ENCODE results near the gene MARVELD3.

- TF ChIP-seq CTCF (IDR thresholded peaks at IDR 0.05) (no peak), EZH2 (IDR thresholded peaks at IDR 0.05; ENCODE audit: borderline replicate concordance, insufficient read depth, low read depth, low read length, poor library complexity, severe bottlenecking) (no peak)
Observed at GRCh38 chr16:71618429-71618828, 7.6 kb upstream of the MARVELD3 start.

Measured in B cell (primary cell).